GM18507 (cell line): Measurements from ENCODE around the gene MRPL24.
A peak's percentile ranks its signal among the peaks of the same experiment; 100 is the strongest.

Experiments used
- DNase-seq: peaks from one replicate; pipeline ENCODE4 v3.0.0; 2011; ENCODE audit warnings: low read depth; ENCODE audit not compliant: insufficient read length; ENCODE audit errors: extremely low spot score
- FAIRE-seq: peaks from 2 replicates; lab custom pipeline; 2011; peaks lifted over from hg19 to GRCh38; lab: Jason Lieb, UNC

The MRPL24 gene

DNA sequence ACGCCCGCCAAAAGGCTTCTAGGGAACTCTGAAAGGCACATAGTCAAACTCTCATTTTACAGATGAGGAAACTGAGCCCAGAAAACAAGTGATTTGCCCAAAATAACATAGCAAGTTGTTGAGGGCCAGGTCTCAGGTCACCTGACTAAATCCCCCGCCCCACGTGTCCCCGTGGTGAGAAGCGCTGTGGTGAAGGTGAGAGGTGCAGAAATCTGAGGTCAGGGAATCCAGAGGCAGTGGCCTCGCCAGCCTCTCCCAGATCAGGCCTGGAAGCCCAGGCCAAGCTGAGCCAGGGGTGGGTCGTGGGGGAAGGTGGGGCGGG, 5.5 kb upstream of the MRPL24 start:
- FAIRE-seq, result no peak
- no peak for DNase-seq

DNA sequence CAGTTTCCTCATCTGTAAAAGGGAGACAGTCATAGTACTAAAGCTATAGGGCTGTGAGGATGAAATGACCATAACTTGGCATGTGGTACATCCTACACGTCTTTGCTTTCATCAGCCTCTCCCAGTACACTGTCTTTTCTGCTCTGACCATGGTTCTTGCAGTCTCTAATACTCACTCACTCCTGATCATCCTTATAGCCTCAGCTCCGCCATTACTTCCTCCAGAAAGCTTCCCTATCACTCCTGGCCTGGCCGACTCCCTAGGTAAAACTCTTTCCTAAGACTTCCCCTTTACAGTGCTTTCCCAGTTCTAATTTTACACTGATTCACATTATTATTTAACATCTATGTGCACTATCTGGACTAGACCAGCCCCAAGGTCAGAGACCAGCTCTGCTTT, 5.0 kb upstream of the MRPL24 start:
- no peak for FAIRE-seq
- no peak for DNase-seq

DNA sequence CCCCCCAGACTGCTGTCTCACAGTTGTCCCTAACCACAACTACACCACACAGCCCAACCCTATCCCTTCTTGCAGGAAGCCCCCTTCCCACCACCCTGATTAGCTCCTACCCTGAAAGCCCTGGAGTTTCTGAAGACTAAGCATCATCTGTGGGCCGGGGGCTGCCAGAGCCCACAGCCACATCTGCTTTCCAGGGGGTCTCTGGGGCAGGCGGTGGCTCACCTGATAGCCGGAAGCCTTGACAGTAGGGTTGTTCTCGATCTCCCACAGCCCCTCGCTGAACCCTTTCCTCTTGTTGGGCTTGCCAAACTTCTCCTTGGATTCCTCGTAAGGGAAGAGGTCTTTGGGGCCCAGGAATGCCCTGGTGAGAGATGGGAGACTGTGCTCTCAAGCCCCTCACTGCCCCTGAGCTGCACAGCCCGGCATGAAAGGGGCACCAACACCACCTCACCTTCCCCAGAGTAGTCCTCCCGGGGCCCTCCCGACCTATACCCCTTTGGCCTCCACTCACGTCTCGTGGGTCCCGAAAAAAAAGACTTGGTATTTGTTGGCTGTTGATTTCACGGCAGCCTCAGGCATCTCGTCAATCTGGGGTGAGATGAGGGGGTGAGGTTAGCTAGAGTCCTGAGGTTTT, 4.0 kb upstream of the MRPL24 start:
- no peak for DNase-seq
- no peak for FAIRE-seq

DNA sequence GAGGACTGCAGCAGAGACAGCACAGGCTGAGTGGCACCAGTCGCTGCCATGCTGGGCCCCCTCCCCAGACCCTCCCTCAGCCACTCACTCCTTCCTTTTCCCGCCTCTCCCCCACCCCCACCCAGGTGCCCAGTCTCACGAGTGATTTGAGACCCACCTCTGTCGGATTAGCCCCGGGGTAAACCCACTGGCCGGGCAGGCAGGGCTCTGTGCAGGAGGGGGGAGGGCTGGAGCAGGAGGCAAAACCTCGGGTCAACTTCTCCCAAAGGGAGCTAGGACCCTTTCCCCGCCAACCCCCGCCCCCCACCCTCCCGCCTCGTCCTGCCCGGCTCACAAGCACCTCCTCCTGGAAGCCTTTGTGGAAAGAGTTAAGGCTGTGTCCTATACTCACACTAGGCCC, 3.5 kb upstream of the MRPL24 start:
- DNase-seq (no peak), FAIRE-seq (no peak)

DNA sequence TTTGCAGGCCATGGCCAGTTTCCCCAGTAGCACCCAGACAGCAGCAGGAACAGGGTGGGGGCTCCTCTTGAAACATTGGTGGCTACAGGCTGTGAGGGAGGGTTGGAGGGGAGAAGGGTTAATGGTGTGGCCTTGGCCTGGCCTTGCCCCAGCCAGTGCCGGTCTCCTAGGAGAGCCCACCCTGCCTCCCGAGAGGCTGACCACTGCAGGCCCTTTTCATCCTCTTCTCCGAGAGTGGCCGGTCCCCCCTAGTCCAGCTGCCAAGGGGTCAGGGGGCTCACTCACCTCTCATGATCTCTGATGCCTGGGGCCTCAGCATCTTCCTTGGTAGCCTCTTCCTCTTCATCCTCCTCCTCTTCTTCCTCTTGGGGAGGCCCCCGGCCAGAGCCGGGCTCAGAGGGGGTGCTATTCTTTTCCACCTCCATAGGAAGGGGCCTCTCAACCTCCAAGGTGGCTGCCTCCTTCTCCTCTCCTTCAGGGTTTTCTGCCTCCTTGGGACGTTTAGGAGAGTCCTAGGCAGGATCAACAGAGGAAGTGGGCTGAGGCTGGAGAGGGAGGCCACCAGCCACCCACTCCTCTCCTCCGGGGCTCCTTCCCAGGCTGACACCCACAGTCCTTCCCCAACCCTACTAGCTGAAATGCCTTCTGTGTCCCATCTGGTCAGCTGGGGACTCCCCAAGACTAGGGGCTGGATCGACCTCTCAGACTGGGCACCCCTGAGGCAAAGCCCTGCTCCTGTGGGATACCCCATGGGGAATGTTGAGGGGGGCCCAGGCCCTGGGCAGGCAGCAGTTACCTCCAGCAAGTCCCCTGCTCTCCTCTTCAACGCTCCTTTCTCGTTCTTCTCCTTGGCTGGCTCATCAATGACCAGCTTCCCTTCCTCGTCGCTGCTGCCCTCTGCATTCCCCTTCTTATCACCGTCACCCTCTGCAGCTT, 2.7 kb upstream of the MRPL24 start:
- FAIRE-seq (no peak), DNase-seq (no peak)

DNA sequence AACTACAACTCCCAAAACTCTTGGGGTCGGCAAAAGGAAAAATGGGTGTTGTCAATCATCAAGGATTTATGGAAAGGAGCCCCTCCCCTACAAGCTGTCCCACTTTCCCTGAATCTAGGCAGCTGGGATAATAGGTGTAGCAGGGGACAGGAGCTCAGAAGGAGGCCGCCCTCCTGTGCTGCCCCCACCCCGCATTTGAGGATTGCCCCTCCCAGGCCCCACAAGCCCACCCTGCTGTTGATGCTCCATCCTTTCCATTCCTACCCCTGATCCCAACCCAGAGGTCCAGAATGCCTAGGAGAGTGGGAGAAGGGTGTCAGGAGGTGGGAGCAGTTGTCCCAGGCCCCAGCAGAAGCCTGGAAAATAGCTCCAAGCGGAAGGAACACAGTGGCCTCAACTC, 1.9 kb upstream of the MRPL24 start:
- FAIRE-seq (no peak), DNase-seq (no peak)

DNA sequence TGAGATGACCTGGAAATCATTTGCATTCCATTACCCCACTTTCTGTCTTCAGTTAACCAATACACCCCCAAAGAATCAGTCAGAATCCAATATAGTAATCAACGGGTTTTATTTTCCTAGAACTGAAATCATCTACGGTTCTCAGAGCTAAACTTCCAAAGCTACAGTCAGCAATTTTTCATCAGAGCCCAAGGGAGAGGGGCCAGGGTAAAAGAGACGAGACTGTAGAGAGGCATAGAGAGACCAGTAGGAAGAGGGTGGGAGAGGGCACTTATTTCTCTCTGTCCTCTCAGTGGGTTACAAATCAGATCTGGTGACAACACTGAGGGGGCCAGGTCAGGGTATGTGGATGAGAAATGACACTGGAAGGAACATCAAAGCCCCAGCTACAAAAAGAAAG, 1.1 kb upstream of the MRPL24 start:
- FAIRE-seq, result no peak
- DNase-seq, result no peak

DNA sequence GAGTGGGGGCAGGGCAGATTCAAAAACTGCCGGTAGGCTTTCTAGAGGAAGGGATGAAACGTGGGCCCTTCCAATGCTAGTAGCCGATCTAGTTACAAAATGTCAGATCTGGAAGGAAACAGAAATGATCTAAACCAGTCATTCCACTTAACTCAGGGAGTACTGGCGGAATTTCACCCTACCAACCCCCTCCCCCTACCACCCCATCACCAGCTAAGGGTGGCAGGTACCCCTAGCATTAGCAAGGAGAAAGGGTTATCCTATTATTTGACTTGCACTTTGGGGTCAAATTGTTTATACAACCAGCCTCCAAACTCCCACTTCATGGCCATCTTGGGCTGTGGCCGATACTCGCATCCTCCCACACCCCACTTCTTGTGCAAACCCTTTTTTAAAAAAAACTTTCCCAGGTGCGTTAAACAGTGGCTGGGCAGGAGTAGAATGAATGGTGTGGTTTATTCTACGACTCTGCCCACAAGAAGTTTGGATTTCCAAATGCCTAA, 644 bp upstream of the MRPL24 start:
- FAIRE-seq, result no peak
- DNase-seq, result no peak

DNA sequence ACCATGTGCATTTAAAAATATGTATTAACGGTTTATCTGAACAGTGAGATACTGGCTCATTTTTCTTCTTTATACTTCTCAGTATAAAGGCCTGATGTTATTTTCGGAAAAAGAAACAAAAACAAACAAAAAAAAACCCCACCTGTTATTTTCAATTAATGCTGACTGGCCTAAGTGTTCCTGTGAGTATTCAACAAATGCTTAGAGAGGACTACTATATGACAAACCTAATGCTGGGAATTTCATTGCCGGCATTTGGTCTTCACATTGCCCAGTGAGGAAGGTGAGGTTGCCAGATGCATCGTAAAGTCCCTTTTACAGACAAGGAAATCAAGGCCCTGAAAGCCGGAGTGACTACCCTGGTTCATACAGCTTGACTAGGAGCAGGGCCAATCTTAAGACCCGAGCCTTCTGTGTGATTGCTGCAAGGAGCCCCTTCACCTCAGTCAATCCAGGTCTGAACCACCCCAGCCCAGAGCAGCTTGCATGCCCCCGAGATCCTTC, 599 bp downstream of the MRPL24 start:
- no peak for FAIRE-seq
- DNase-seq, result no peak

DNA sequence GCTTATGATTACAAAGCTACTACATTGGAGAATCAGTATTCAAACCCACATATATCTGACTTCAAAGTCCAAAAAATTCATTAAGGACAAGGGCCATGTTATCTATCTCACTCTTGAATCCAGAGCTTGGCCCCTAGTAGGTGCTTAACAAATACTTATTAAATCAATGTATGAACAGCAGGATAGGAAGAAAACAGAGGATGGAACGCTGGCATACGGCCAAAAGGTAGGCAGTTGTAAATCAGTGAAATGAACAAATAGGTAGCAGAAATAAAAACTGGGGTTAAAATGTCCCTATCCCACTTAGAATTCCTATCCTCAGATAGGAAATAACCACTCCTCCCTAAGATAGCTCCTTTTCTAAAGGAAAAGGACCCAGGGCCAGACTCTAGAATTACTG, 2.0 kb downstream of the MRPL24 start:
- FAIRE-seq, result no peak
- no peak for DNase-seq

DNA sequence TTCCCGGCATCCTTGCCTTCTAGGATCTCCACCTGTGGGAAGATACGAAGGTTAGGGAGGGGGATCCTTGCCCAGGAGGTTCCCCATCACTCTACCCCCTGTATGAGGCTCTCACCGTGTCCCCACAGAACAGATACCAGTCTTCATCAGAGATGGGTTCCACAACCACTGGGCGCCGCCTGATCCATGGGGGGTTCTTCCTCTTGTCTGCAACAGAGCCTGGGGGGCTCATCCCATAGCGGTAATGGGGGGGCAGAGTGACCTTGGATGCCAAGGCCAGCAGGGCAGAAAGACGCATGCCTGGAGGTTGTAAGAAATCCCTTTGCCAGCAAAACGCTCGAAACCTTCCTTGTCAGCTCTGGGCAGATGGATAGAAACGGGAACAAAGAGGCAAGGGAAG, 2.5 kb downstream of the MRPL24 start:
- FAIRE-seq (no peak), DNase-seq (no peak)

DNA sequence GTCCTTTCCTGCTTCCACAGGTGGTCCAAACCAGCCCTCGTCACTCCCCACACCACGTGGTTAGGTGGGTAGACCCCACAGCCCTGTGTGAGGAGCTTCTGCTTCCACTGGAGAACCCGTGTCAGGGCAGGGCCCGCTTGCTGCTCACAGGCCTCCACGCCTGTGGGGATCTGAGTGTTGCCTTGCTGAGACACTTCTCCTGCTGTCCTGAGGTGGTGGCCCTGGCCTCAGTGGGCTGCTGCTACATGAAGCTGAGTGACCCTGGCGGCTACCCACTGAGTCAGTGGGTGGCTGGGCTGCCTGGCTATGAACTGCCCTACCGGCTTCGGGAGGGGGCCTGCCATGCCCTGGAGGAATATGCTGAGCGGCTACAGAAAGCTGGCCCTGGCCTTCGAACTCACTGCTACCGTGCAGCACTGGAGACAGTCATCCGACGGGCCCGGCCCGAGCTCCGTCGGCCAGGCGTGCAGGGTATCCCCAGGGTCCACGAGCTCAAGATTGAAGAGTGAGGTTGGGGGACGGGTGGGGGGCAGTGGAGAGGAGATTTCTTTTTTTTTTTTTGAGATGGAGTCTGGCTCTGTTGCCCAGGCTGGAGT, 6.8 kb downstream of the MRPL24 start:
- DNase-seq (no peak), FAIRE-seq (no peak)

DNA sequence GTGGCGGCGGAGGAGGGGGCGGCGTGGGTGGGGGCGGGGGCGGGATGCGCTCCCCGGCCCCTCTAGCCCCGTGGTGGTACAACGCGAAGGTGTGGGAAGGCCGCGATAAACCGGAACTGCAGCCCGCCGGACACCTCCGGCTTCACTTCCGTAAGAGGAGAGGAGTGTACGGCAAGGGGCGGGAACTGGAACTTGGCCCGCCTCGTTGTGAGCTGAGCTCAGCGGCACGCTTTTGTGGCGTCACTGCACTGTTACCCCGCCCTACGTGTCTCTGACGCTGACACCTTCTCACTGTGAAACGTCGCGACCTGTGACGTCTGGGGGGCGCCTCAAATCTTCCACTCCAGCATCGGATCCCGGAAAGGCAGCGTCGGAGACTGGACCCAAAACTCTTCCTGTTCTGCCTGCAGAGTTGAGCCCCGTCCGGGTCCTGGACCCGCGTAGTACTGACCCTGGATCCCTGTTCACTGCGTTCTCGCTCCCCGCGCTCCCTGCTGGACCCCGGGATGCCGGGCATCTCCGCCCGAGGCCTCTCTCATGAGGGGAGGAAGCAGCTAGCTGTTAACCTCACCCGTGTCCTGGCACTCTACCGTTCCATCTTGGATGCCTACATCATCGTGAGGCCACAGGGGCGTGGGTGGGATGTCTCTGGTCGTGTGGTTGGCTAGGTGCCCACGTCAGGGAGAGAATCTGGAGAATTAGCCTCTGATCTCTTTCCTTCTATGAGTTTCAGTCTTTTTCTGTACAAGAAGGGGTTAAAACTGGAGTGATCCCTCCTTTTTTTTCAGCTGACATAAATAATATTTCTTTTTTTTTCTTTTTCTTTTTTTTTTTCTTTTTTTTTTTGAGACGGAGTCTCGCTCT, 12.1 kb downstream of the MRPL24 start, which contains the start of gene ISG20L2:
ISG20L2 (minus strand) TSS at position 168 of the 864 bp plus-strand sequence. CDS start 1,114 bp downstream, outside the sequence.
- peak; percentile 92 for FAIRE-seq
- peak; percentile 84 for DNase-seq

DNA sequence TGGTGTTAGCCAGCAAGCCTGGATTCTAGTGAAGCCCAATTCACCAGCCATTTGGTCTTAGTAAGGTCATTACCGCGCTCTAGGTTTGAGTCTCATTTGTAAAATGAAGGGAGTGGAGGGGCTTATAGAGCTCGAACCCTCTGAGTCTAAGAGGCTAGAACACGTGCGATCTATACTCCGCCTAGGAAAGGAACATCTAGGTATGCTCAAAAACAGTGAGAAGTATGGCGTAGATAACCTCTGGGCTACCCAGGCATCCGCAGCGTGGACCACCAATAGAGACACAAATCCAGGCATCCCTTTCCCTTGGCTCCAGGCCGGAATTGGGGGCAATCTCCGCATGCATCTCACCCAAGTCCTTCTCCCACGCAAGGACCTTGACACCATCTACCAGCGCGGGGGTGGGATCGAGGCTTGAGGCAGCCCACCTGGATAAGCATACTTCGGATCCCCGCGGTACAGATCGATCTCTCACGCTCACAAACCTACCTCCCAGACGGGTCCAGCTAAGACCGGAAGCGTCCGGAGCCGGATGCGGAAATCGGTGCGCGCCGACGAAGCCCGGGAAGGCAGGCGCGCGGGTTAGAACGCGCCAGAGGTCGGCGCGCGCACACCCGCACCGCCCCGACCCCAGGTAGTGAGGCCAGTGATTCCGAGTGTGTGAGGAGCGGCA, 12.8 kb downstream of the MRPL24 start, which contains the start of gene METTL25B:
METTL25B (plus strand) TSS at position 544 of the 673 bp plus-strand sequence. CDS start 636 bp downstream, outside the sequence.
- FAIRE-seq (peak; percentile 59), DNase-seq (peak; percentile 69)

DNA sequence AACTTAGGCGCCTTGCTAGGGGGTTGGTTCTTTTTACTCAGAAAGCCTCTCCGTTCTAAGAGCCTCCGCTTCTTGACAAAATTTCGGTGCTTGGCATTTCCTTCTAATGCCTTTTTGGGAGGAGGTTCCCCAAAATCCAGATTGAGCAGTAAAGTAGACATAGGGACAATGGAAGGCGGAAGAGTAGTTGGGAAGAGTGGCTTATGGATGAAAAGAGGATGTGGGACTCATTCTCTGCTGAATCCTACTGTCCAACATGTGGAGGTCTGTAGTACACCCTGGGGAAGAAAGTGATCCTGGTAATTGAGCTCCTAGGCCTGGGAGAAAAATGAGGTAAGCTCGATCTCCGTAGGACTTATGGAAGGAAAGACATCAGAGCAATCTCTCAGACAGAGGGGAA, 13.4 kb downstream of the MRPL24 start:
- FAIRE-seq (no peak), DNase-seq (no peak)

DNA sequence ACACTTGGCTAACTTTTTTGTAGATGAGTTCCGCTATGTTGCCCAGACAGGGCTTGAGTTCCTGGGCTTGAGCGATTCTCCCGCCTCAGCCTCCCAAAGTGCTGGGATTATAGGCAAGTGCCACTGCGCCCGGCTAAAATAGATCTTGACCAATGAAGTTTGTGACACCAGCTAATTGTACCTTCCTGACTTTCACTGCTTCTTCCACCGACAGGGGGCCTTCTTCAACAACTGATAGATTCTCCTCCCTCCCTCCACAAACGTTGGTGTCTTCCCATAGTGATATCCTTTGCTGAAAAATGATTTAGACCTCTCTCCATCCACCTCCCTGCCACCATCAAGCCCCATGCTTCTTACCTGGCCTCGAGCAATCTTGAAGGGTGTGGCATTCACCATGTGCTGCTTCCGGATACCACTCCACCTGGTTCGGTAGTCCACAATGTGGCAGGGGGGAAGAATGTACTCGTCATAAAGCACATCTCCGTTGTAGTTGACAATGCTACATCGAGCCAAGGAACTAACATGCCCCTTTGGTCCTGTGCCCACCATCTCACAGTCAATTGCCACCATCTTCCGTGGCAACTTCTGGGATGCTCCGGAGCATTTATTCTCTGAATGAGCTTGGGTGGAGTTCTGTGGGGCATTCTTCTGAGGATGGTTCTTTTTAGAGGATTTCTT, 14.2 kb downstream of the MRPL24 start:
- no peak for DNase-seq
- FAIRE-seq, result peak; percentile 72

DNA sequence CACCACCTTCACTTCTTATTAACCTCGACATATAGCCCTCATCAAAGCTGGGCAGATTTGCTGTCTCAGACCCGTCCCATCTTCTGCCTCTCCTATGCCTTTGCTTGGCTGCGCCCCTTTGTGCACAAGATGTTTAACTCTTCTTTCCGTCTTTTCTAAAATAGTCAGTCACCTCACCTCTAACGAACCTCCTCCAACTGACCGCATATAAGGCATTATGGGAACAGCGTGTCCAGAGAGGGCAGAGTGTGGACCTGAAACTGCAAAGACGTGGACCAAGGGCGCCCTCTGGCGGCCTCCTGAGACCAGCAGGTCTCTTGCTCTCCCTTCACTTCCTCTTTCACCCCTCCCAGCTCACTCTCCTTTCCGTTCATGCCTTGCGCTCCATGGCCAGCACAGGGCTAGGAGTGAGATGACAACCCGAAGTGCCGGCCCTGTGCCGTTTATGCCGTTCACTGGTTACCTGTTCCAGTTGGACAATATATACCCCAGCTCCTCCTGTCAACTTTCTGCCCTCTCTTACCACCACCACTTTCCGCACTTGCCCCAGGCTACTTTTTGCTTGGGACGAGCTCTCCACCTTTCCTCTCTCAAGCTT, 15.1 kb downstream of the MRPL24 start:
- DNase-seq (peak; percentile 51), FAIRE-seq (peak; percentile 90)

DNA sequence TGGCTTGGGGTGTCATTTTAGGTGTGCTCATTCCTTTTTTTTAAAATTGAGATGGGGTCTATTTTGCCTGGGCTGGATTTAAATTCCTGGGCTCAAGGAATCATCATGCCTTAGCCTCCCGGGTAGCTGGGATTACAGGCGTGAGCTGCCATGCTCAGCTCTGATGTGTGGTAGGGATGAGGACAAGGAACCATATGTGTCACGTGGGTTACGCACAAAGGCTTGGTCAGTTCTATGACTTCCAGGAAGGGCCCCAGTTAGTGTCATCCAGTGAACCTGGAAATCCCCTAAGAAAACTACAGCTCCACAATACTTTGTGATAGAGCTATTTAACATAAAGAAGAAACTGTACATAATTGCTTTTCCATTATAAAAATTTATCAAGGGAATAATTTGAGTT, 19.4 kb downstream of the MRPL24 start:
- FAIRE-seq (no peak), DNase-seq (no peak)
